NCI-H510A (cell line): ENCODE data around the gene HLA-DMB.
A peak's percentile ranks its signal among the peaks of the same experiment; 100 is the strongest.

ENCODE experiments used
- DNase-seq: peaks from one replicate; lab custom pipeline; 2025; lab: John Stamatoyannopoulos, UW

The HLA-DMB gene

DNA sequence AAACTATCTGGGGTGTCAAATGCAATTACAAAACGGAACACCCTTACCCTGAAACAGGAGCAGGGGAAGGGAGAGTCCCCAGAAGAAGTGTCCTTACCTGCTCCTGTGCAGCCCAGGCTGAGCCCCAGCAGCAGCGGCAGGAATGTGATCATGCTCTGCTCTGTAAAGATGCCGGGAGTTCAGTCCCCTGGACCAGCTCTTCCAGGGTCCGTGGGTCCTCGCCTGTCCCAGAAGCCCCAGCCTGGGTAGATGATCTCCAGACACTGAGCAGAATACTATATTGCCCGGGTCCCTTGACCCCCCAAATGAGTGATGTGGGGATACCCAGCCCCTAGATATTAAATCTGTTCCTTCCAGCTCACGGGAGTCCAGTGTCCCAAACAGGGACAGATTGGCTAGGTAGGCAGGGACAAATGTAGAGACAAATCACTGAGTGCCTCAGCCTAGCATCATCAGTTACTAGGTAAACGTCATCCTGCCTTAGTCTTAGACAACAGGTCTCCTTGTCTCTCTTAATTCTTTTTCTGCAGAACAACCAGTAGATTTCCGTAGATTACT is at the start of gene HLA-DMB:
Gene HLA-DMB (minus strand): TSS at position 373 of the 558 bp plus-strand sequence. CDS start 221 bp downstream, at position 152.
- no peak for DNase-seq

DNA sequence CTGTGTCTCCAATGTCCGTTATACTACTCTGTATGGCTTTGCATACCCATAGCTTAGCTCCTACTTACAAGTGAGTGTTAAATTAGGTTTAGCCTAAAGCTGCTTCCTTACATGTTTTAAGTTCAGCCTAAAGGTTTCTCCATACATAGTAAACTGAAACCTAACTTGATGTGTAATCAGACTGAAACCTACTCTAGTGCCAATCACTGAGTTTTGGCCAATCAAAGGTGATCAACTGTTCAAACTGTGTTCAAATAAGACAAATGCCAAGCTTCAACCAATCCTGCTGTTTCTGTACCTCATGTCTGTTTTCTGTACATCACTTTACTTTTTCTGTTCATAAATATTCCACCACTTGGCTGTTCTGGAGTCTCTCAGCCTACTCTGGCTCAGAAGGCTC is 48.5 kb upstream of the HLA-DMB start:
- DNase-seq = no peak

DNA sequence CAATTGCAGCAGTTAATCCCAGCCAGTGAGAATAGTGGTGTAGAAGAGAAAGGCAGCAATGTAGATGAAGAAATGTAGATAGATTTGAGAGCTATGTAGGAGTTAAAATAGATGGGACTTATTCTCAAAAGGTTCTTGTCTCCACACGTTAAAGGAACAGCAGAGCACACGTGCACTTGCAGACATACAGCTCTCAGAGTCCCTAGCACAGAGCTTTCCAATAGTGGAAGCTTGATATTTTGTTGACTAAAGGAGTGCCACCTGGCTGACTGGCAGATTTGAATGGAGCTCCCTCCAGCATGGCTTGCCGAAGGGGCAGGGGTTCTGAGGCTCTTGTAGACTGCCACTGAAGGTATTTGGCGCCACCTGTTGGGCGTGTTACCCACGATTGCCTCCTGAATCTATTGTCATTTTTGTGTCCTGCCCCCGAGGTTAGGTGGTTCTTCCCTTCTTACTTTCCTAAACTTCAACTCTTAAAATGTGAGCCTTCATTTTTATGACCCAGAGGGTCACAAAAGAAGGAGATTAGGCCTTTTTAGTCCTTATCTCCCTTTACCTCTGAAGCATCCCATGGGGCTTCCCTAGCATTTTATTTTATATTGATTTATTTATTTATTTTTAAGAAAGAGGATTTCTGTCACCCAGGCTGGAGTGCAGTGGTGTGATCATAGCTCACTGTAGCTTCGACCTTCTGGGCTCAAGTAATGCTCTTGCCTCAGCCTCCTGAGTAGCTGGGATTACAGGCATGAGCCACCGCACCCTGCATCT is 44.0 kb upstream of the HLA-DMB start:
- peak; percentile 90 for DNase-seq

DNA sequence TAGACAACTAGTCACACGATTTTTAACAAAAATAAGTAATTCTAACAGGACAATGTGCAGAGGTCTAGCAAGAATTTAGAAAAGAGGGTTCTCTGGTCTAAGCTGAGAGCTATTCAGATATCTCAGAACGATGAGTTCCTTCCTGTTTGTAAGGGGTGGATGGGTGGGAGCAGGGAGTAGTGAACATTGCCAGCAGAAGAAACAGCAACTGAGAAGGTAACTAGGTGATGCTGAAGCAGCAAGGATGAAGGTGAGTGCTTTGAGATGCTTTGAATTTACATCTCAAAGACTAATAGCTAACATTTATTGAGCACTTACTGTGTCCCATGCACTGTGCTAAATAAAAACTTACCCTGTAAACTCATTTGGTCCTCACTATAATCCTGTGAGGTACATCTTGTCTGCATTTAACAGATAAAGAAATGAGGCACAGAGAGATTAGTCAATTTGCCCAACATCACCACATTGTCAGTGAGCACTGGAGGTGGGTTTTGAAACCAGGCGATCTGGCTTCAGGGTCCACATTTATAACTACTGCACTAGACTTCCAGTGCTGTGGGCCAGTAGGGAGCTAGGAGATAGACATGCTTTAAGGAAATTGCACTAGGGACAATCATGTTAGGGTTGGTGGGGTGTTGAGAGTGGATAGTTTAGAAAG is 43.3 kb upstream of the HLA-DMB start:
- DNase-seq = no peak

DNA sequence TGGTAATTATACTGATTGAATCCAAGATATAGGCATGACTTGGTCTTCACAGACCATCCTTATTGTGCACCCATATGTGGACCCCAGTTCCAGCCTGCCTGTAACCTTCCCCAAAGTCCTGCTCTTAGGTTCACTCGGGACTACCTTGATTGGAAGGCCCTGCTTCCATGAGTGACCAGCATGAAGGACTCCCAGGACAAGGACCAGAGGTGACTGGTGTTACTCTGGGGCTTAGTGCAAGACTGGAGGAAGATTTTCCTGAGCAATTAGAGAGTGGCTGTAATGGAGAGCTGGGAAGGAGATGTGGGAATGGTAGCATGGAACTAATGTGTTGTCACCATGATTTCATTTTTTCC is 42.6 kb upstream of the HLA-DMB start:
- DNase-seq = no peak

DNA sequence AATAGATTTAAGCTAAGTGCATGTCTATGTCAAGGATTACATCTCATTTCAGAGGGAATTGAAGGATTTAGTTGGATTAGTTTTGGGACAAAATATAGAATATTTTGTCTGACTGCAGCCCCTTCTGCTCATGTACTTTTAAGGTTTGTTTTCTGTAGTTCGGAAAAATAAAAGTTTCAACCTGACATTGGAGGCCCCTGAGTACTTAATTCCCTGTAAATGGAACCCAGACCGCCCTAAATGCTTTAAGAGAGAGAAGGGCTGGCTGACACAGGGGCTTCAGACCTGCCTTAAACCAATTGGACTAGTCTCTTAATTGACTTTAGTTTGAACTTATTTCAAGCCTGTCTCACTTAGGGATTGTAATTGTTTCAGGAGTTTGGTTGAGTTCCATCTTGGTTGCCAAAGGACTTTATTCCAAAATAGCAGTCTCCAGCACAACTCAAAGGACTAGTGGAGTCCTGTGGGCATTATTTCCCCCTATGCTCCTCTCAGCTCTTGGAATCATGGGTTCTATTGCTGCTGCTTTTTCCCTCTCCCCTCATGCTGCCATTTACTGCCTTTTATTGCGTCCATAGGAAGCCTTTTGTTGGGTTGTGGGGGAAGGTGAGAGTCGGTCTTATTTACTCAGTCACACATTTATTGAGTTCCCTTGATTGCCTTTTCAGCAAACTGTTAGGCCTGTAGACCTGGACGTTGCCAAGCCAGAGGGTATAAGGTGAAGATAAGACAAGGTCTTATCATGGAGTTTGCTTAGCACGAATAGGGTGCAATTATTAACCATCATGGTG is 42.1 kb upstream of the HLA-DMB start:
- DNase-seq = no peak

DNA sequence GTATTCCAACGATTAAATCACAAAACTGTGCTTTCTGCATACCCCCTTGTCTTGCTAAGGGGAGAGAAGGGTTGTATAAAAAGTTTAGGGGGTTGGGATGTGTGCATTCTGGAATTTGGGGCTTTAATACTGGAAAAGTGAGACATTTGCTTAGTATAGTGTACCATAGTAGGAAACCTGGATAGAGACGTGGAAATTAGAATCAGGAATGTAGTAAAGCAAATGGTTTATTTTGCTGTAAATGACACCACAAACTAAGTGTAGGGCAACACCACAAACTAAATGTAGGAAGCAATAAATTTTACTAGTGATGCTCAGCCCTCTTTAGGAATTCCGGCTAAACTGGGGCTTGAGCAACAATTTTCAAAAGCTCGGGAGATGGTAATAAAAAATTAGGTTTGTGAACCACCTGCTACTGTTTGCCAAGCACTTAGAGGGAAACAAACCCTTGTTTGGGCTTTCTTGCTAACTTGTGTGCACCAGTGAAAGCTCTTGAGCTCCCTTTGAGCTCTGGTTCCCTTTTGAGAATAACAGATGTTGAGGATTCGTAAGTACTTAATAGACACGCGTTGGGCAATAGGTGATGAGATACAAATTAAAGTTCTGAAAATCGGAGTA is 41.4 kb upstream of the HLA-DMB start:
- DNase-seq = peak; percentile 74

DNA sequence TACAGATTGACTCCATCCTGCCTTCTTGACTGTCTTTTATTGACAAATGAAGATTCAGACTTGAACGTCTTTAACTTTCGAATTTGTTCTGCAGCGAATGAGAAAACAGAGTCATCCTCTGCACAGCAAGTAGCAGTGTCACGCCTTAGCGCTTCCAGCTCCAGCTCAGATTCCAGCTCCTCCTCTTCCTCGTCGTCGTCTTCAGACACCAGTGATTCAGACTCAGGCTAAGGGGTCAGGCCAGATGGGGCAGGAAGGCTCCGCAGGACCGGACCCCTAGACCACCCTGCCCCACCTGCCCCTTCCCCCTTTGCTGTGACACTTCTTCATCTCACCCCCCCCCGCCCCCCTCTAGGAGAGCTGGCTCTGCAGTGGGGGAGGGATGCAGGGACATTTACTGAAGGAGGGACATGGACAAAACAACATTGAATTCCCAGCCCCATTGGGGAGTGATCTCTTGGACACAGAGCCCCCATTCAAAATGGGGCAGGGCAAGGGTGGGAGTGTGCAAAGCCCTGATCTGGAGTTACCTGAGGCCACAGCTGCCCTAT is 39.7 kb upstream of the HLA-DMB start:
- no peak for DNase-seq

DNA sequence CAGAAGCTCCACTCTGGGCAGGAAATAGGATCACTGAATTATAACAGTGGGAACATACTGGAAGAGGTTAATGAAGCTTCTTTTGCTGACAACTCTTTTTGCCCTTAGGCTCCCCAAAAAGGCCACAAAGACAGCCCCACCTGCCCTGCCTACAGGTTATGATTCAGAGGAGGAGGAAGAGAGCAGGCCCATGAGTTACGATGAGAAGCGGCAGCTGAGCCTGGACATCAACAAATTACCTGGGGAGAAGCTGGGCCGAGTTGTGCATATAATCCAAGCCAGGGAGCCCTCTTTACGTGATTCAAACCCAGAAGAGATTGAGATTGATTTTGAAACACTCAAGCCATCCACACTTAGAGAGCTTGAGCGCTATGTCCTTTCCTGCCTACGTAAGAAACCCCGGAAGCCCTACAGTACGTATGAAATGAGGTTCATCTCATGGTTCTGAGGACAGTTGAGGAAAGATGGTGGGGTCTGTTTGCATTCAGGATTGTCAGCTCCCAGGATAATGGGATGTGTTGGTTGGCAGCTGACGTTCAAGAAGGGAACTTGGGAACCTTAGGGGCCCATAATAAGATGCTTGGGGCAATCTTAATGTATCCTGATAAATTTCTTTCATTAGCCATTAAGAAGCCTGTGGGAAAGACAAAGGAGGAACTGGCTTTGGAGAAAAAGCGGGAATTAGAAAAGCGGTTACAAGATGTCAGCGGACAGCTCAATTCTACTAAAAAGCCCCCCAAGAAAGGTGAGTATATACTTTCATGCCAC is 39.1 kb upstream of the HLA-DMB start:
- DNase-seq = no peak

DNA sequence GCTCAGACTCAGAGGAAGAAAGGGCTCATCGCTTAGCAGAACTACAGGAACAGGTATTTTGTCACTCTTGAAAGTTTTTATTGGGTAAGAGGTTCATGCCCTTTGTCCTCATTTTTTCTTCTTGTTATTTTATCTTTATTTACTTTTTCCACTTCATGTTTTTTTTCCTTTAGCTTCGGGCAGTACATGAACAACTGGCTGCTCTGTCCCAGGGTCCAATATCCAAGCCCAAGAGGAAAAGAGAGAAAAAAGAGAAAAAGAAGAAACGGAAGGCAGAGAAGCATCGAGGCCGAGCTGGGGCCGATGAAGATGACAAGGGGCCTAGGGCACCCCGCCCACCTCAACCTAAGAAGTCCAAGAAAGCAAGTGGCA is 37.1 kb upstream of the HLA-DMB start:
- DNase-seq = no peak

DNA sequence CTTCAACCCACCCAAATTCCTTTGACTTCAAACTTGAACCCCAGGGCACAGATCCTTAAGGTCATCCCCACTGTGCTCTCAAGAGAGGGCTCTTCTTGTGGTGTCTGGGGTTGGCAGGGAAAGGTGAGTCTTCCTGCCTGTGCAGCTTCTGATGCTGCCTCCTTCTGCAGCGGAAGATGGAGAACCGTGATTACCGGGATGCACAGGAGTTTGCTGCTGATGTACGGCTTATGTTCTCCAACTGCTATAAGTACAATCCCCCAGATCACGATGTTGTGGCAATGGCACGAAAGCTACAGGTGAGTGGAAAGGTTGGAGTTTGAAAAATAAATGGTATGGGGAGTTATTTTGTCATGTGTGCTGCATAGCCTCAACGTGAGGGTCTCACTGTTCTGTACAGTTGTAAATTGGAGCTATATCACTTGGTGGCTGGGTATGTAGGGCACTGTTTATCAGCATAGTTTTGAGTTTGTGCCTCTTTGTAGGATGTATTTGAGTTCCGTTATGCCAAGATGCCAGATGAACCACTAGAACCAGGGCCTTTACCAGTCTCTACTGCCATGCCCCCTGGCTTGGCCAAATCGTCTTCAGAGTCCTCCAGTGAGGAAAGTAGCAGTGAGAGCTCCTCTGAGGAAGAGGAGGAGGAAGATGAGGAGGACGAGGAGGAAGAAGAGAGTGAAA is 36.6 kb upstream of the HLA-DMB start:
- no peak for DNase-seq

DNA sequence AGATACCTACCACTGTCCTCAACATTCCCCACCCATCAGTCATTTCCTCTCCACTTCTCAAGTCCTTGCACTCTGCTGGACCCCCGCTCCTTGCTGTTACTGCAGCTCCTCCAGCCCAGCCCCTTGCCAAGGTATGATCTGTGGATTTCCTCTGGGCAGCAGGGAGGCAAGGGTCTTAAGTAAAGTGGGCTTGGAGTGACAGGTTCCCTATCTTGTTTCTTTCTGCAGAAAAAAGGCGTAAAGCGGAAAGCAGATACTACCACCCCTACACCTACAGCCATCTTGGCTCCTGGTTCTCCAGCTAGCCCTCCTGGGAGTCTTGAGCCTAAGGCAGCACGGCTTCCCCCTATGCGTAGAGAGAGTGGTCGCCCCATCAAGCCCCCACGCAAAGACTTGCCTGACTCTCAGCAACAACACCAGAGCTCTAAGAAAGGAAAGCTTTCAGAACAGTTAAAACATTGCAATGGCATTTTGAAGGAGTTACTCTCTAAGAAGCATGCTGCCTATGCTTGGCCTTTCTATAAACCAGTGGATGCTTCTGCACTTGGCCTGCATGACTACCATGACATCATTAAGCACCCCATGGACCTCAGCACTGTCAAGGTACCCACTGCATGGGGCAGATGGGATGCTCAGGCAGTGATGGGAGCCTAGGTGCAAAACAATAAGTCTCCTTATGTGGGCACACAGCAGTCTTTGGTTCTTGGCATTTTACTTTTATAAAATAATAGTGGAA is 35.7 kb upstream of the HLA-DMB start:
- no peak for DNase-seq

DNA sequence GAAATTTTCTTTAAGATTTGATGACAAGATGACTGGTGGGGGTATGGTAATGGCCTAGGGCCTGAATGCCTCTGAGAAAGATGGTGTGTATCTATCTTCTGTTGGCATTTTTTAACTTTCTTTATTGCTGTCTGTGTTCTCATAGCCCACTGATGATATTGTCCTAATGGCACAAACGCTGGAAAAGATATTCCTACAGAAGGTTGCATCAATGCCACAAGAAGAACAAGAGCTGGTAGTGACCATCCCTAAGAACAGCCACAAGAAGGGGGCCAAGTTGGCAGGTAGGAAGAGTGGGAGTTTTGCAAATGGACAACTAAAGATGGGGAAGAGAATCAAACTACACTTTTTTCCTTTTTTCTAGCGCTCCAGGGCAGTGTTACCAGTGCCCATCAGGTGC is 35.1 kb upstream of the HLA-DMB start:
- no peak for DNase-seq

DNA sequence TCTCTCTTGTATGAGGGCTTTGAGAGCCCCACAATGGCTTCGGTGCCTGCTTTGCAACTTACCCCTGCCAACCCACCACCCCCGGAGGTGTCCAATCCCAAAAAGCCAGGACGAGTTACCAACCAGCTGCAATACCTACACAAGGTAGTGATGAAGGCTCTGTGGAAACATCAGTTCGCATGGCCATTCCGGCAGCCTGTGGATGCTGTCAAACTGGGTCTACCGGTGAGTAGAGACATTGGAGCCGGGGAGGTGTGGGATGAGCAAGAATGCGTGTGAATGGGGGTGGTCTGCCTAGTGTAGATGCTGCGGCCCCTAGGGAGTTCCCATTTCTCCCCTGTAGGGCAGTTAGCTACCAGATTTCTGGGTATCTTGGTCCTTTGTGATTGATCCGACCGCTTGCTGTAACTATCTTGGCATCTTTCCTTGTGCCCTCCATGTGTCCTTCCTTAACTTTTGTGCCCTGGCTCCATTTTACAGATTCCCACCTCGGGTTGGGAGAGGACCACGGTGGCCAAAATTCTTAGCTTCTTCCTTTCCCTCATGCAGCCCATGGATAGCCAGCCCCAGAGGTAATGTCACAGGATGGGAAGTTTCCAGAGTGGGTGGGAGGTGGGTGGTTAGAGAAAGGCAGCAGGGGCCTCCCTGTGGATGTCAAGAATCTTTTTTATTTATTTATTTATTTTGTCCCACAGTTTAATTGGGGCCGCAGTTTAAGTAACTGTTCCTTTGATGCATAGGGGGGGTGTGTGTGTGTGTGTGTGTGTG is 33.9 kb upstream of the HLA-DMB start:
- no peak for DNase-seq

DNA sequence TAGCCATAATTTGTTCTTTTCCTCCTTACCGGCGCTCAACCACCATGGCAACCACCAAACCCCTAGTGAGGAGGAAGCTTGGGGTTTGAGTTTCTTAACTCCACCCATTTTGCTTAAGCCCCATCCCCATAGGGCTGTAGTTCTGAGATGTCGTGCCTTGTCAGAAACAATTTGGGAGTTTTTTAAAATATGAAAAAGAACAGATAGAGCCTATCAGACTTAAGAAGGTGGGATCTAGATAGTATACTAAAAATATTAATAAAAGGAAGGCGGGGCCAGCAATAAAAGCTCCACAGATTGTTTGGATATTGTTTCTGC is 33.1 kb upstream of the HLA-DMB start:
- DNase-seq = no peak

DNA sequence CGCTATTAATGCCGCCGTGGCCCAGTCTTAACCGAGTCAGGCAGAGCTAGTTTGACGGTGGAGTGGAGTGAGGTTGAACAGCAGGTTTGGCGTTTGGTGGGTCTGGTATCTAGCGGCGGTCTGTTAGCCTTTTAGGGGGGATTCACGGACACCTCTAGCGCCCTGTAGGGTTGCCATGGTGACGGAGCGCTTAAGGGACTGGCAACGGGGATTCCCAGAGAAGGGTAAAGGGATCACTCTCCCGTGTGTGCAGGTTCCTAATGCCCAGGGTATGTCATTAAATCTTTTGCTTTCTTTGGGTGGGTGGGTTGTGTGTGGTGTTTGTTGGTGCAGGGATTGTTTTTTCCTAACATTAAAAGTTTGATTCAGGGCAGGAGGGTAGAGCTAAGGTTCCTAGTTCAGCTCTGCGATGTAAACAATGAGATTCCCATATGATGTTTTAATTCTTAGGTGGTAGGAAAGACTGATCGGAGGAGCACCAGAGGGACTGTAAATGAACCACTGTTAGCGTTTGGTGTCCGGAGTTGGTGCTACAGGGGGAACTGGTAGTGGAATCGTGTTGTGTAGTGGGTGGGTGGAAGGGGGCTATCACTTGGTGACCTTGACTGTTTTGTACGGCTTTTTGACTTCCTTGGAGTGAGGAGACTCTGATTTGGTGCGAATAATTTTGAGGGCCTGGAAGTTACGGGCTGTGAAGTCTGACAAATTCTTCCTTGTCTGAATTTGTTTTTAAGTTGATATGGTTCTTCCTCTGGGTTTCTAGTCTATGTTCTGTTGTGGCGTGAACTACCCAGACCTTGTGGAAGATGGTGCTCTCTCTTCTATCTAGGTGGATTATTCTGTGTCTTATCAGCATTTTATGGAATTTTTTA is 32.6 kb upstream of the HLA-DMB start:
- DNase-seq = no peak

DNA sequence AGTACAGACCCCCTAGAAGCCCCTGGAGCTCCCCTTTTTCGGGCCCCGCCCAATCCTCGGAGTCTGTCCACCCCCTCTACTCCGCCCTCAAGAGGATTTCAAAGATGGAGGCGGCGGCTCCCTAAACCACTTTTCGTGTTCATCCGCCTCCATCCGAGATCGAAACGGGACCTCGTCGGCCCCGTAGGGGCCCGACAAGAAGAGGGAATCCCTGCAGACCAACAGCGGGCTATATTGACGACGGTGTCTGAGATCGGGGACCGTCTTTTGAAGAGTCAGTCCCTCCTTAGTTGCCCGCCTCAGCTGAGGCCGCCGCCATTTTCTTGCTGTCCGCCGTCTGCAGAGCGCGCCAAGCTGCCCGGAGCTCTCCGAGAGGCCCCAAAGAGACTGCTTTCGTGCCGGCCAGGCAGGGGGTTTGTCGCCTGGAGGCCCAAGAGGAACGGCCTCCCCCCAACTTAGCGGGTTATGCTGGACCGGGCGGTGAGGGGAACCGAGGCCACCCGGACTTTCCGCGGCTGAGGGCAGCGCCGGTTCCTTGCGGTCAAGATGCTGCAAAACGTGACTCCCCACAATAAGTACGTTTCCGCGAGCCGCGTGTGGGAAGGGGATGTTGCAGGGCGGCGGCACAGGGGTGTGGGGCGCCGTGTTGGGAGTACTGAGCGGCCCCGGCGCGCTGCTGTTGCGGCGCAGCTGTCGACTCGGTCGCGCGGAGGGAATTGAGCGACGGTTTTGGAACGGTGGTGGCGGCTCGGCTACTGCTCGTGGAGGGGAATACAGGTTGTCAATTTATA is 31.7 kb upstream of the HLA-DMB start:
- peak; percentile 77 for DNase-seq
